ENCODE results near the gene KIAA0753.

Gene KIAA0753

DNA sequence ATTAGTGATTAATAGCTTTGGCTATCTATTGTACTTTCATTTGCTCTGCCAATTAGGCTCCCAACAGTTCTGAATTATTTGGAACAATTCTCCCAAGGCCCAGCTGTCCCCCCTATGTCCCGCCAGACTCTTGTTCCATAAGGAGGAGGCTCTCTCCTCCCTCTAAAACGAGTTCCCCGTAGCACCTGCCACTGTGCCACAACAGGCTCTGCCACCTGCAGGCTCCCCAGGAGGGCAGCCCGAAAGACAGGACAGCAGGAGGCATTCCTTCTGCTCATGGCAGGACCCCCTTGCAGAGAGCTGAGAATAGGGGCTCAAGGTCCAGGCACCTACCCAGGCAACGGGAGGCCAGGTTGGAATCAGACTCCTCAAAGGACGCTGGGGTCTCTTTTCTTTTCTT lies 93.2 kb downstream of the KIAA0753 start:
- DNase-seq, result no peak

DNA sequence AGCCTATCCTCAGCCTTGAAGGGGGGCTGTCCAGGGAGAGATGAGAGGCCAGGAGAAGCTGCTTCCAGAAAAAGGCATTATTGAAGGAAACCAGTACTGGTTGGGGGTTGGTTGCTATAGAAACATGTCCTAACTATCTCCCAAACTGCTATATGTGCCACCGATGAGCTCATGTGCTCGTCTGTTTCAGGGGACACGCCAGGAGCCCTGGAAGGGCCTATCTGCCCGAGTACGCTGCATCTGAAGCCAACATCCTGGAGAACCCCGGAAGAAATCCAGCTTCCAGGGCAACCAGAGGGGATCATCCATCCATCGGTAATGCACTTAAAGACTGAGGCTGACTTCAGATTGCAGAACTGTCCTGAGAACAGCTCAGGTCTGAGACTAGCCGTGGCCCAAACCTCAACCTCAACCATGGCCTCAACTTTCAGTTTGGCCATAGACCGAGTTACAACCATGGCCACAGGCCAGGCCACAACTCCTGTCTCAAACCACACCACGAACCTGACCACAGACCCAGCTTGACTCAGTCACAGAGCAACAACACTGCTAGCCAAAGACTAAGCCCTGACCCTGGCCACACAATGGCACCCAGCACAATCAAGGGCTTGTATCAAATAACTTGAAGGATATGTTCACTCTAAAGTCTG lies 94.3 kb downstream of the KIAA0753 start:
- DNase-seq, result no peak

DNA sequence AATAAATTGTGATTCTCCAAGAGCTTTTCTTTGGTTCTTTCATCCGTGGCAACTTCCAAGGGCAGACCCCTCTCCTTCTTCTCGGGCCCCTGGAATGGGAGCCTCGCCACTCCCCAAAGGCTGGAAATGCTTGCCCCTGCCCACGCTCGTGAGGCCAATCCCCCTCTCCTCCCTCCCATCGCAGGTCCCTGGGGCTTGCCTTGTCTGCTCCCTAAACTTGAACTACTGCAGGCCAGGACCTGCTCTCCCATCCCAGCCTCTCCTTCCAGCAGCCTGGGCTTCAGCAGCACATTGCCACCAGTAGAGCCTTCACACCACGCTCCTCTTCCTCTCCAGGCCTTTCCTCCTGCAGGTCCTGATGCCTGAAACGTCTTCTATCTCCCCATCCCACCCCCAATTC lies 95.2 kb downstream of the KIAA0753 start:
- no peak for DNase-seq

DNA sequence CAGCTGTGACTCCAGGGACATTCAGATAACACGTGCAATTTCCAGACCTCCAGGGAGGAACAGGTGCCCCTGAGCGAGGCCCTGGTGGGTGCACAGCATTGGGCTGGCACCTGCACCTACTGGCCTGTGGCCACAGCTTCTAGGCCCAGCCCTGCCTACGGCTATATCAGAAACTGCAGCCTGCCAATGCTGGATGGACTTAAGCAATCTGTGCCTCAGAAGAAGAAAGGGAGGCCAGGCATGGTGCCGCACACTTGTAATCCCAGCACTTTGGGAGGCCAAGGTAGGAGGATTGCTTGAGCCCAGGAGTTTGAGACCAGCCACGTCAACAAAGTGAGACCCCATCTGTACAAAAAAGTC lies 96.5 kb downstream of the KIAA0753 start:
- no peak for DNase-seq

DNA sequence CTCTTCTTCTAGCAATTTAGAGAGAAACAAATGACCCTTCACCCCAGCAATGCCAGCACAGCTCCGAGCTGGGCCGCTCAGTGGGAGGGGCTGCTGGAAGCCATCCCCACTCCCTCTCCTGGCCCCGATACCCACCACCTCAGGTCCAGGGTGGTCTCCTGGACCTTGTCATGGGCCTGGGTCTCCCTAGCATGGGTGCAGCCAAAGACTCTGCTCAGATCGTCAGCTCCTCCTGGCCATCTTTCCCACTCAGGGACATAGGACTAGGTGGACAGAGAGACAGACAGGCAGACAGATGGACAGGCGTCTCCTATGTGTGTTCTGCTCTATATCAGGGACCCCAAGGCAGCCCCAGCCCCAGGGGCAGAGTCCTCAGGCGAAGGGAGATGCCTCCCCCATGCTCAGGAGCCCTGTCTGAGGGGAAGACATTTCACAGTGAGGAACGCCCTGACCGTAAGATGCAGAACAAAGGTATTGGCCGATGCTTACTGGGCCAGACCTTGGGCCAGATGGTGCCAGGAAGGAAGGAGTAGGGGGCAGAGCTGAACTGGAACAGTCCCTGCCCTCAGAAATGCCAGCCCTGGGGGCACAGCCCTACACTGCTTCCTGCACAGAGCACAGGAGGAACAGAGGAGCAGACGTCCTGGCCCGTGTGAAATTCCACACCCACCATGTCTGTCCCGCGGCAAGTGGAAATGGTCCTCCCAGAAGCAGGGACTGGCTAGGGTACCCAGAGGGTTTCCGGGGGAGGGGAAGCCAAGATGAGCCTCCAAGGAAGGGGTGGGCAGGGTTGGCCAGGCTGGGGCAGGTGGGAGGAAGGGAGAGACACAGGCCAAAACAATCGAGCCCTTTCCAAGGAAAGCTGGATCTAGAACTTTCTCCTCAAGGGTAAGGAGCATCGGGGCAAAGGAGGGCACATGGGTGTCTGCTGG lies 97.2 kb downstream of the KIAA0753 start:
- DNase-seq, result no peak

DNA sequence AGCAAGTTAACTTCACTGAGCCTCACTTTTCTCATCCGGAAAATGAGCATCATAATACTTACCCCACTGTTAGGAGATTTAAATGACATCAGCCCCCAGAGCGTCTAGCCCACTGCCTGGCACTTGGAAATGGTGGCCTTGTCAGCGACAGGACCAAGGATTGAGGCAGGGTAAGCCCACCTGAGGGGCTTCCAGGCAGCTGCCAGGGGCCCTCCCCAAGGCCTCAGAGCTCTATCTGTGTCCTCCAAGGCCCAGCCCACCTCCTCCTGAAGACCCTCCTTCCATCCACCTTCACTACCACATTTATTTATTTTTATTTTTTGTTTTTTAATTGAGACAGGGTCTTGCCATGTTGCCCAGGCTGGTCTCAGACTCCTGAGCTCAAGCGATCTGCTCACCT lies 97.9 kb downstream of the KIAA0753 start:
- no peak for DNase-seq

DNA sequence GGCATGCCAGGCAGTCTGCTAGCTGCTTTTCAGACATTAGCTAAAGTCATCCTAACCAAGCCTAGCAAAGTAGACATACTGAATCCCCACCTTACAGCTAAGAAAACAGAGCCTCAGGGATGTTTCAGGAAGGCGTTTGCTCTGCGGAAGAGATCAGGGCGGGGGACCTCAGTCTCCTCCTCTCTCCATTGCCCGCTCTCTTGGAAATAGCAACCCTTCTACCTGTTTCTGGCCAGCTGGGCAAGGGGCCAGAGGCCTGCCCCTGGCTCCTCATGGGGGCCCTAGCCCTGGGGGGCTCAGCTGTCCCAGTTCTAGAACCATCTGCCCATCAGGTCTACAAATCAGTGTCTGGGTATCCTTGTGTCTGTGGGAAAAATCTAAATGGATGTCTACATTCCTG lies 98.6 kb downstream of the KIAA0753 start:
- DNase-seq, result no peak

DNA sequence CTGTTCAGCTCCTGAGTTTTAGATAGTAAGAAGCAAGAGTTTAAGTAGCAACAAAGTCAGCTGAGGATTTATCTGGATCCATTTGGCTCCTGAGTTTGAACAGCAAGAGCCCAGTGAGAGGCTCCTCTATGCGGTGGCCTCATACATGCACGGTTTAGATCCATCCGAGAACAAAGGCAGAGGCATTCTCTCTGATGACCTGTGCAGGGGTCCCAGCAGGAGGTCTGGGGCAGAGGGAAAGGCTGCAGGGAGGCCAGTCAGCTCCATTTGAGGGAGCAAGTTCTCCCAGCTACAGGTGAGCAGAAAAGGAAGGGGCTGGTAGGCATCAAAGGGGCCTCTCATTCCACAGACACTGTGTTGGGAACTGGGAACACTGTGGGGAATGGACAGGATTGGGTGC lies 100.6 kb downstream of the KIAA0753 start:
- DNase-seq, result no peak

DNA sequence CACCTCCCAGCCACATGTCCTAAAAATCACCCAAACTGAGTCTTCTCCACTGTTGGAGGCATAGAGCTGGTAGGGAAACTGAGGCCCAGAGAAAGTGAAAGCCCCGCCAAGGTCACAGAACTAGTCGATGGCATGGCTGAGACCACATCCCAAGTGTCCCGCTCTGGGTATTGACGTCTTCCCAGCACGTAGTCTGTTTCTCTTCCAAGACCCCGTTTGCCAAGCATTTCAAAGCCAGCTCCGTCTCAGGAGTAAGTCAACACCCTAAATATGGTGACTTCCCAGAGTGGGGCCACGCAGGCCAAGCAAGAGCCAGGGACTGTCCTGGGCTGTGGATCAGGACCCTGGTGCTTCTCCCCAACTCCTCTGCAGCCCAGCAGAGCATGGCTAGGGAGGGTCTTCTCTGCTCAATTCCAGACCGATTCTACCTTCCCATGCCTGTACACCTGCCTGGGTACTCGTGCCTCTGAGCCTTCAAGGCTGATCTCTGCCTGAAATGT lies 103.9 kb downstream of the KIAA0753 start:
- no peak for DNase-seq

DNA sequence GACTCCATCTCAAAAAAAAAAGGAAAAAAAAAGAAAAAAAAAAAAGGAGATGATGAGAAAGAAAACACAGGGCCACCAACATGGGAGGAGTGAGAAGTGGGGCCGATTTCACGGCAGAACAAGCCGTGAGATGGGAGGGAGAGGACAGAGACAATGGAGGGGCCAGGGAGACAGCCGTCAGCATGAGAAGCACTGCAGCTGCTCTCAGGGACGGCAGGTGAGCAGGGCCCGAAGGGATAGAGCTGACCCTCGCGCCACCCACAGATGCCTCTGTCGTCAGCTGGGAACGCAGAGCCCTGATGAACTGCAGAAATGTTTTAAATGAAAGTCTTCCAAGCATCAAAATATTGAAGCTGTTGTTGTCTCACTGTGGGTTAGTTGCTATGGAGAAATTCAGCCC lies 104.5 kb downstream of the KIAA0753 start:
- no peak for DNase-seq

DNA sequence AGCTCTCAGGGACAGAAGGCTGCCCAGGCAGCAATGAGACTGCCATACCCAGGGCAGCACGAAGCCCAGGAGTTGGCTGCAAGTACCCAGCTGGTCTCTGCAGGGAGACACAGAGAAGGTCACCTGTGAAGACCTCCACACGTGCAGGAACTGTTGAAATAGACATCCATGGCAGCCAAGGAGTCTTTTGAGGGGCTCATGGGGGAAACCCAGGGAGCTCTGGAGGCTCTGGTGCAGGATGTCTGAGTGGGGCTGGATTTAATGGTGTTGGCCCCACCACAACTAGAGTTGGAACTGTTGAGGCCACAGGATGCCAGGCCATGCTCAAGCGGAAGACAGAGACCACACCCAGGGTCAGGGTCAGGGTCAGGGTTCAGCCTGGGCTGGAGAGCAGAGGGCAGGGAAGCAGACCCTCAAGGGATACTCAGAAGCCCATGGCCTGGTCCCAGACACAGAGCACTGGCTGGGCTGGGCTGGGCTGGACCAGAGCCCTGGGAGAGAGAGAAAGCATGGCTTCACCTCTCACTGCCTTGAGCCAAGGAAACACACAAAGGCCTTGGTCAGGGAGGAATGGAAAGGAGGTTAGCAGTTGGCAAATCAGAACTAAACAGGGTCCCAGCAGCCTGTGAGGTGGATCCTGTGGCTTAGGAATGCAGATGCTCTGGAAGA lies 105.5 kb downstream of the KIAA0753 start:
- DNase-seq, result no peak

DNA sequence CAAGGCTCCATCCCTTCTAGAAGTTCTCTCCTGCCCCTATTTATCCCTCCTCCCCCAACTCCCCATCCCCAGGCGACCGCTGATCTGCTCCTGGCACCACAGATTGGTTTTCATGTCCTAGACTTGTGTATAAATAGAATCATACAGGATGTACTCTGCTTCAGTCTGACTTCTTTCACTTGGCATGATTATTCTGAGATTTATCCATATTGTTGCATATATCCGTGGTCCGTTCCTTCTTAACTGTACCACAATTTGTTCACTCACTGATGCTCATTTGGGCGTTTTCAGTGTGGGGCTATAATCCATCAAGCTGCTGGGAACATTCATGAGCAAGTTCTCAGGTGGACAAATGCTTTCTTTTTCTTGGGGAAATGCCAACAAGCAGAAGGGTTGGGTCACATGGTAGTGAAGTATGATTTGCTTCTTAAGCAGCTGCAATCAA lies 108.0 kb downstream of the KIAA0753 start:
- DNase-seq, result no peak

DNA sequence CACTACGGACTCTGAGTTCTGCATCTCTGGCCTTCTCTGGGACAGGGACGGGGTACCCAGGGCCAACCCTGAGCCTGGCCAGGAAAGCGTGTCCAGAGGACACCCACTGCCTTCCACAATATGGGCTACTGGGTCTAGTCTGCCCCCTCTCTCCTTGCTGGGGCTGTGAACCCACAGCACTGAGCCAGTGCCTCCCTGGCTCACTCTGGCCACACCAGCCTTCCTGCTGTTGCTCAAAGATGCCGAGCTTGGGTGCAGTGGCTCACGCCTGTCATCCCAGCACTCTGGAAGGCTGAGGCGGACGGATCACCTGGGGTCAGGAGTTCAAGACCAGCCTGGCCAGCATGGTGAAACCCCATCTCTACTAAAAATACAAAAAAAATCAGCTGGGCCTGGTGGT lies 108.9 kb downstream of the KIAA0753 start:
- no peak for DNase-seq

DNA sequence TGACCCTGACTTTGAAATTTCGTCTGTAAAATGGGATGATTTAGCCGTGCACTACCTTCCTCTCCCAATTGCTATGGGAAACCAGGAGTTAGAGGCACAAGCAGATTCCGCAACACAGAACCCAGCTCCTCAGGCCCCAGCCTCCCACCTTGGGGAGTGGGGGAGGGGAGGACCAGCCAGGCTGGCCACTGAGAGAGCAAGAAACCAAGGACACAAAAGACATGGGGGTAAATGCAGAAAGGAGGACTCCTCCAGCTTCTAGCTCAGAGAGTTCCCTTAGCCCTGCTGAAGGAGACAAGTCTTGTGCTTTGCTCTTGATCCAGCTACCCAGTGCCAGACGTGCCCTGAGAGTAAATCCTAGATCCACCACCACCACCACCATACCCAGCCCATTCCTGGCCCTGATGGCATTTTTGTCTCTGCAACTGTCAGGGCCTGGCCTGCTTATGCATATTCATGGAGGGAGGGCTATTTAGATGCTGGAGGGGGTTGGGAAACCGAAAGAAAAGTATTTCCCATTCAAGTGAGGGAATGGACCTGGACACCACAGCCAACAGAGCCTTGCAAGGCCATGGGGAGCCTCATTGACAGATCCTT lies 110.1 kb downstream of the KIAA0753 start:
- DNase-seq, result no peak

DNA sequence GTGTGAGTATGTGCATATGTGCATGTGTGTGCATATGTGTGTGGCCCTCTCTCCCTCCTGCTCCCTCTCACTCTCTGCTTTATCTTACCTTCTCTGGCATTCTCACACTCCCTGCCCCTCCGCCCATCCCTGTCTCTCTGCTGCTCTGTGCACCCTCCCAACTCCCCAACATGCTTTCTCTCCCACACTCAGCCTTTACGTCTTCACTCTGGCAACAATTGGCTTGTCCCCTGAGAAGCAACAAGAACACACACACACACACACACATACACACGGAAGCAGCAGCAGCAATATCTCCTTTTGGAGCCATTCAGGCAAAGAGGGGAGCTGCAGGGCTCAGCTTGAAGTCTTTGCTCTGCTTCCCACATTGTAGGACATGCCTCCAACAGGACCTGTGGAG lies 112.0 kb downstream of the KIAA0753 start:
- no peak for DNase-seq

Data from fibroblast of skin of back (primary cell).